MCF 10A (cell line): Measurements from ENCODE around the gene S100A2. TPM values are rescaled to one million over a fixed set of nuclear protein-coding genes. Genes with fewer than 3 reads are reported as not detected.

ENCODE experiments used
- BruUV-seq: library from RNA; stranded (reverse); fragments of 400-500 nt; replicated peaks from 2 replicates; lab custom pipeline; 2021; lab: Mats Ljungman, UMichigan
- CTCF ChIA-PET: fragments of 300-600 bp; sonication (Branson Sonifier 250); formaldehyde crosslinking; extraction: SDS; loops from one replicate; lab custom pipeline; 2021; ENCODE audit warnings: antibody characterized with exemption, inconsistent platforms; lab: Yijun Ruan, JAX
- POLR2A ChIA-PET: fragments of 300-600, 350-650 bp; sonication (Branson Sonifier 250); formaldehyde crosslinking; extraction: SDS; loops from one replicate; lab custom pipeline; 2020; ENCODE audit warnings: antibody characterized with exemption, inconsistent platforms; lab: Yijun Ruan, JAX
- DNase-seq: peaks from one replicate; pipeline ENCODE4 v3.0.0-alpha.2; 2018; ENCODE audit not compliant: unreplicated experiment
- H3K27ac Mint-ChIP-seq: one replicate; pipeline ENCODE4 v1.8.0; 2022; ENCODE audit warnings: mild to moderate bottlenecking, low read depth, mixed read lengths; ENCODE audit not compliant: unreplicated experiment
- H3K27me3 Mint-ChIP-seq: one replicate; pipeline ENCODE4 v1.8.0; 2022; ENCODE audit warnings: mixed read lengths; ENCODE audit not compliant: insufficient read depth, unreplicated experiment
- H3K36me3 Mint-ChIP-seq: one replicate; pipeline ENCODE4 v1.8.0; 2022; ENCODE audit warnings: mild to moderate bottlenecking, moderate library complexity, mixed read lengths; ENCODE audit not compliant: insufficient read depth, unreplicated experiment
- H3K4me1 Mint-ChIP-seq: one replicate; pipeline ENCODE4 v1.8.0; 2022; ENCODE audit warnings: mixed read lengths; ENCODE audit not compliant: insufficient read depth, unreplicated experiment
- H3K4me3 Mint-ChIP-seq: one replicate; pipeline ENCODE4 v1.8.0; 2022; ENCODE audit warnings: mild to moderate bottlenecking, moderate library complexity, mixed read lengths; ENCODE audit not compliant: unreplicated experiment
- H3K9me3 Mint-ChIP-seq: one replicate; pipeline ENCODE4 v1.8.0; 2022; ENCODE audit warnings: mixed read lengths; ENCODE audit not compliant: unreplicated experiment
- CTCF ChIP-seq: fragments of 200-600 bp; IDR thresholded peaks from one replicate; pipeline ENCODE4 v1.8.0; 2022; ENCODE audit warnings: antibody characterized with exemption, mild to moderate bottlenecking; ENCODE audit not compliant: unreplicated experiment
- intact Hi-C: fragments of 100-400 bp; cut with micrococcal nuclease; formaldehyde crosslinking; loops from 2 replicates; pipeline ENCODE4 v1.14.1; 2022
- total RNA-seq: library from RNA; stranded (reverse); gene quantifications from 2 replicates; pipeline ENCODE4 v1.2.3, GENCODE V29; 2022

S100A2 gene
- total RNA-seq, 1 experiment from 2014 or later = 5,064 TPM

DNA sequence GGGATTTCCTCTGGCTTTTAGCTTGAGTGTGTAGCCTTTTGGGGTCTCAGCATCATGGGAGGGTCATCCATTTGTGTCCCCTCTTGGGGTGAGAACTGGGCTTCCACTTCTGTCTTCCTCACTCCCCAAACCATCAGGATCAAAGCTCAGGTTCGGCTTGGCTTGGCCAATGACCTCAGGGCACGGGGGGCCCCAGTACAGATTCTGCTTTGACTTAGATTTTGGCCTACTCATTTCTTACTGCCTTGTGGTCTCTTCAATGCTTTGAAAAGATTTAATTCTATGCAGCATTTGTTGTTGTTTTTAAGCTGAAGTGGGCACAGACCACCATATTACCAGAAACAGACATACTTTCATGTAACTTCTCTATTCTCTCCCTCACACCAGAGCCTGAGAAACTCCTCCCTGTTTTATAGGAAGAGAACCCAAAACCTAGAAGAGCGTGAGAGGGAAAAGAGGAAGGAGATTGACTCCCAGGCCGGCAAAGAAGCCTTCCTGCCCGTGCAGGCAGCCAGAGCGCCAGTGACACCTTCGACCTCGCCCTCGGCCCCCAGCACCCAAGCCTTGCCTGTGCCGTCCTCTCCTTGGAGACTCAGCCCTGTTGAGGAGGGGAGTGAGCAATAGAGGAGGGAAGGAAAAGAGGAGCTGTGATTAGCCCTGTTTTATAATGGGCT is 14.7 kb downstream of the S100A2 start:
- H3K27me3 Mint-ChIP-seq = no peaks in the 10 kb centered on the region
- ChIA-PET POLR2A (interaction anchor here (0.6 to 36.1 kb wide), 9 partner anchors 4 to 1386 kb away, joined by 3 to 2106 read pairs (median 6); partner anchors contain the start of genes S100A16, S100A2, S100A3 and S100A4), CTCF (interaction anchor here (1.0 to 13.1 kb wide), 8 partner anchors 8 to 41 kb away, joined by 3 to 146 read pairs (median 14); partner anchors contain the start of gene S100A6)
- H3K4me3 Mint-ChIP-seq = no peak overlapping the region
- no peak for TF ChIP-seq CTCF
- no peaks in the 10 kb centered on the region for H3K9me3 Mint-ChIP-seq
- intact Hi-C loops = no loop called here
- peaks cover 37% of the 10 kb centered on the region for H3K4me1 Mint-ChIP-seq
- peaks cover 33% of the 10 kb centered on the region for H3K36me3 Mint-ChIP-seq
- H3K27ac Mint-ChIP-seq = peak overlapping the region; percentile 50
- TSS peak; percentile 5 for BruUV-seq
- DNase-seq = no peak

GRCh38 chr1:153550398-153550758 is 15.3 kb downstream of the S100A2 start:
- Mint-ChIP-seq H3K27ac (peak overlapping the region; percentile 50), H3K4me1 (peaks cover 42% of the 10 kb centered on the region), H3K4me3 (no peak overlapping the region), H3K36me3 (peaks cover 31% of the 10 kb centered on the region), H3K27me3 (no peaks in the 10 kb centered on the region), H3K9me3 (no peaks in the 10 kb centered on the region)
- no TSS peak for BruUV-seq
- ChIA-PET CTCF (interaction anchor here (1.1 to 13.1 kb wide), 7 partner anchors 8 to 40 kb away, joined by 3 to 146 read pairs (median 15); partner anchors contain the start of gene S100A6), POLR2A (interaction anchor here (0.9 to 36.1 kb wide), 10 partner anchors 4 to 178 kb away, joined by 3 to 2106 read pairs (median 6); partner anchors contain the start of genes INTS3, S100A16, S100A2 and S100A3)
- no peak for TF ChIP-seq CTCF
- intact Hi-C loops = no loop called here
- no peak for DNase-seq

- H3K9me3 Mint-ChIP-seq = no peaks in the 10 kb centered on the region
- H3K4me3 Mint-ChIP-seq = no peak overlapping the region
- no peak for TF ChIP-seq CTCF
- H3K27me3 Mint-ChIP-seq = no peaks in the 10 kb centered on the region
- intact Hi-C loops = loop anchor here (1.0 to 2.0 kb wide), 2 partner anchors 15 to 23 kb away; partner anchors contain the start of gene S100A2
- H3K36me3 Mint-ChIP-seq = peaks cover 29% of the 10 kb centered on the region
- DNase-seq = no peak
- BruUV-seq = no TSS peak
- H3K27ac Mint-ChIP-seq = peak overlapping the region; percentile 50
- CTCF ChIA-PET = interaction anchor here (1.1 to 13.1 kb wide), 8 partner anchors 9 to 40 kb away, joined by 3 to 146 read pairs (median 14); partner anchors contain the start of gene S100A6
- peaks cover 47% of the 10 kb centered on the region for H3K4me1 Mint-ChIP-seq
- POLR2A ChIA-PET = interaction anchor here (0.9 to 36.1 kb wide), 8 partner anchors 5 to 178 kb away, joined by 3 to 2106 read pairs (median 12); partner anchors contain the start of genes INTS3, S100A16, S100A2 and S100A3
Measured at GRCh38 chr1:153549741-153550397, 15.8 kb downstream of the S100A2 start.
